Measurements from ENCODE around the gene TYW1. TPM values are rescaled to one million over a fixed set of nuclear protein-coding genes. Genes with fewer than 3 reads are reported as not detected.
A peak's percentile ranks its signal among the peaks of the same experiment; 100 is the strongest.
"Not testable (repeated sequence)": the region's sequence is repeated elsewhere in the genome, so short reads cannot be mapped to it uniquely, and the experiment has no call there.

TYW1 gene
- total RNA-seq (10 to 100 TPM; 16.6 to 45.4 (median 23.2) TPM), polyA plus RNA-seq (10 to 100 TPM in 2 of 3 donors, 1 to 10 TPM in 1; 9.7 to 27.3 (median 14.0) TPM)
- long read RNA-seq, donor 1, partial matches to known transcripts, result 6 of 9 reads
- long read RNA-seq, donor 1, other reads (novel, unspliced or antisense), result 0 of 9 reads
- long read RNA-seq, donor 2, result 0 reads
- long read RNA-seq, donor 3, partial matches to known transcripts, result 49 of 120 reads
- long read RNA-seq, donor 3, other reads (novel, unspliced or antisense), result 70 of 120 reads
- long read RNA-seq, donor 4, partial matches to known transcripts, result 2 of 12 reads
- long read RNA-seq, donor 4, other reads (novel, unspliced or antisense), result 5 of 12 reads
- long read RNA-seq, donor 5, transcript TYW1-201 (16 exons, 3,348 nt), result major isoform, 29 of 56 reads
- long read RNA-seq, donor 5, transcript TYW1-206 (7 exons, 1,302 nt), result minor isoform, 12 of 56 reads
- long read RNA-seq, donor 5, partial matches to known transcripts, result 1 of 56 reads
- long read RNA-seq, donor 5, other reads (novel, unspliced or antisense), result 14 of 56 reads
- long read RNA-seq, donor 6, partial matches to known transcripts, result 5 of 10 reads
- long read RNA-seq, donor 6, other reads (novel, unspliced or antisense), result 2 of 10 reads
- long read RNA-seq, donor 7, result 0 reads
- long read RNA-seq, donor 8, partial matches to known transcripts, result 0 of 2 reads
- long read RNA-seq, donor 8, other reads (novel, unspliced or antisense), result 0 of 2 reads
- long read RNA-seq, donor 9, partial matches to known transcripts, result 0 of 2 reads
- long read RNA-seq, donor 9, other reads (novel, unspliced or antisense), result 0 of 2 reads
- long read RNA-seq, donor 10, result 0 reads

GRCh38 chr7:66996444-66997191 lies at the start of gene TYW1:
TYW1 (plus strand) TSS chr7:66996833; CDS start chr7:66996979, 146 bp downstream.
- TF ChIP-seq POLR2A (IDR thresholded peaks at IDR 0.05), result peak; percentile 75 to 90
- peaks cover 0 to 26% of the 10 kb centered on the region in 2 donors for H3K36me3 ChIP-seq (replicated peaks in 1 of 2)
- peak; percentile 98 to 100 (median 99) for DNase-seq
- intact Hi-C loops (cut with DNase I); H3K27me3 ChIP-seq; H3K9me3 ChIP-seq (replicated peaks in 1 of 3): not testable (repeated sequence)
- peak within 1 kb of the TSS in 3 of 4 donors; percentile 68 to 87 (median 84) for H3K4me3 ChIP-seq
- WGBS, 4 donors, result 0 to 1% (median 0%) methylated on average over 22 to 41 of the region's 44 CpGs
- H3K27ac ChIP-seq, result peak within 1 kb of the TSS; percentile 80 to 100 (median 88)
- H3K4me1 ChIP-seq (replicated peaks in 1 of 2), result peaks cover 9 to 22% of the 10 kb centered on the region in 2 donors

GRCh38 chr7:66948480-66949109 lies 48.0 kb upstream of the TYW1 start:
- peak in 2 of 7 donors; percentile 11 to 62 for DNase-seq
- Histone ChIP-seq H3K4me3 (no peak overlapping the region), H3K9me3 (replicated peaks in 1 of 3) (no peaks in the 10 kb centered on the region), H3K27ac (no peak overlapping the region), H3K4me1 (replicated peaks in 1 of 2) (peaks cover 0 to 8% of the 10 kb centered on the region in 2 donors), H3K27me3 (no peaks in the 10 kb centered on the region), H3K36me3 (replicated peaks in 1 of 2) (peaks cover 0 to 87% of the 10 kb centered on the region in 2 donors)
- 87 to 94% (median 91%) methylated on average over 19 of the region's 19 CpGs for WGBS, 4 donors
- no peak for TF ChIP-seq CTCF (IDR thresholded peaks at IDR 0.05)
- TF ChIP-seq POLR2A (IDR thresholded peaks at IDR 0.05), result no peak
- intact Hi-C loops (cut with DNase I), result no loop called here

GRCh38 chr7:66950311-66950710 lies 46.3 kb upstream of the TYW1 start:
- intact Hi-C loops (cut with DNase I), result no loop called here
- Histone ChIP-seq H3K4me1 (replicated peaks in 1 of 2) (peaks cover 0 to 8% of the 10 kb centered on the region in 2 donors), H3K4me3 (no peak overlapping the region), H3K27ac (no peak overlapping the region), H3K9me3 (replicated peaks in 1 of 3) (no peaks in the 10 kb centered on the region), H3K27me3 (no peaks in the 10 kb centered on the region), H3K36me3 (replicated peaks in 1 of 2) (peaks cover 0 to 84% of the 10 kb centered on the region in 2 donors)
- WGBS, 4 donors, result 70 to 79% (median 76%) methylated on average over 3 of the region's 3 CpGs
- TF ChIP-seq POLR2A (IDR thresholded peaks at IDR 0.05), result no peak
- TF ChIP-seq CTCF (IDR thresholded peaks at IDR 0.05), result no peak
- DNase-seq, result peak in 1 of 7 donors; percentile 1

GRCh38 chr7:66950763-66951162 lies 45.9 kb upstream of the TYW1 start:
- Histone ChIP-seq H3K4me1 (replicated peaks in 1 of 2) (peaks cover 0 to 8% of the 10 kb centered on the region in 2 donors), H3K4me3 (no peak overlapping the region), H3K9me3 (replicated peaks in 1 of 3) (no peaks in the 10 kb centered on the region), H3K27ac (no peak overlapping the region), H3K36me3 (replicated peaks in 1 of 2) (peaks cover 0 to 84% of the 10 kb centered on the region in 2 donors), H3K27me3 (no peaks in the 10 kb centered on the region)
- DNase-seq, result peak in 5 of 7 donors; percentile 36 to 68 (median 58)
- intact Hi-C loops (cut with DNase I), result no loop called here
- TF ChIP-seq CTCF (IDR thresholded peaks at IDR 0.05) (no peak), POLR2A (IDR thresholded peaks at IDR 0.05) (no peak)
- 79 to 91% (median 83%) methylated on average over 8 of the region's 8 CpGs for WGBS, 4 donors

Data from adrenal gland (tissue), 19 donors.